Measurements from ENCODE around the gene INPP4B. TPM values are rescaled to one million over a fixed set of nuclear protein-coding genes. Genes with fewer than 3 reads are reported as not detected.

INPP4B gene
- total RNA-seq, 1 experiment from 2014 or later, result 14.3 TPM

DNA sequence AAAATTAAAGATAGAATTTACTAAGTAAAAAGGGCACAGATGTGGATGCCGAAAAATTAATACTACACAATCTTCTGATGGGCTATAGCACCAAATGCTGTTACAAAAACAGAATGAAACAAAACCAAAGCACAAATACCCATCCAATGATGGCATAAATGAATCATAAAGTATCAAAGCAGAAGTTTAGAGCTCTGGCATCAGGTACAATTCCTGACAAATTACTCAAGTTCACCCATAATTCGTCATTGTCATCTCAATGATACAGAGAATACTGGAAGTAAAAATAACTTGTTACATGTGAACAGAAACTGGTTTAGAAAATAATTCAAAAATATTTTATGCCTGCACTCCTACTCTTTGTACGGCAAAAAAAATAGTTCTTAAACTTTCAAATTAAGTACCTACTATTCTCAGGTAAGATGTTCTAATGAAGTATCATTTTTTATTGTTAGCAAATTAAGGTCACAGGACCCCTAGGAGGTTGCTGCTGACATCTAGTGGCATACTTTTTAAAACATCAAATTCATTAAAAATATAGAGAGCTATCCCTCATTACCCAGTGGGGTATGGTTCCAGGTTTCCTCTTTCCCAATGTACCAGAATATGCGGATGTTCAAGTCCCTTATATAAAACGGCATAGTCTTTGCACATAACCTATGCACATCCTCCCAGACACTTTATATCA is 126.1 kb downstream of the INPP4B start:
- DNase-seq (ENCODE audit: low read depth, low spot score), result peak; percentile 68
- ChIA-PET RAD21 (ENCODE audit: low non-redundant PET in 1 of 2, low total read pairs in 2 of 2, uncharacterized antibody in 2 of 2, unreplicated experiment in 2 of 2) (interaction anchor here (0.8 to 1.1 kb wide), 2 partner anchors 115 to 152 kb away, joined by 3 to 6 read pairs; no protein-coding TSS in a partner anchor), CTCF (interaction anchor here (0.5 to 1.7 kb wide), 11 partner anchors 9 to 1374 kb away, joined by 3 to 9 read pairs (median 4); no protein-coding TSS in a partner anchor), POLR2A (no interaction called here)
- no peaks in the 10 kb centered on the region for H3K79me2 ChIP-seq (ENCODE audit: insufficient read depth, low read length)
- H3K9me3 ChIP-seq (ENCODE audit: control insufficient read depth in 1 of 2, insufficient read depth in 1 of 2, low read depth in 1 of 2, low read length in 2 of 2), result no peaks in the 10 kb centered on the region
- H3K9ac ChIP-seq (ENCODE audit: low read length), result no peak overlapping the region
- peak overlapping the region; percentile 94 for H2AFZ ChIP-seq (ENCODE audit: low read depth, low read length, poor library complexity, severe bottlenecking)
- H3K4me1 ChIP-seq (ENCODE audit: control insufficient read depth in 1 of 2, insufficient read depth in 2 of 2, low read length in 2 of 2), result peaks cover 21 to 32% of the 10 kb centered on the region in 2 experiments
- peak; percentile 81 for ATAC-seq
- peak overlapping the region; percentile 65; the same call in 1 of the 2 replicates for H3K27ac ChIP-seq (ENCODE audit: low read depth, low read length)
- H3K36me3 ChIP-seq (ENCODE audit: control insufficient read depth in 1 of 2, insufficient read depth in 2 of 2, low read length in 2 of 2), result no peaks in the 10 kb centered on the region
- H3K9me2 ChIP-seq (ENCODE audit: insufficient read depth), result no peaks in the 10 kb centered on the region
- no peaks in the 10 kb centered on the region for H3K27me3 ChIP-seq (ENCODE audit: insufficient read depth, low read length)
- no peaks in the 10 kb centered on the region for H4K20me1 ChIP-seq (ENCODE audit: insufficient read depth)
- H3K4me3 ChIP-seq (replicated peaks in 1 of 2; ENCODE audit: low read depth in 1 of 2, low read length in 2 of 2), result no peak overlapping the region
- peak overlapping the region; percentile 50 for H3K4me2 ChIP-seq (ENCODE audit: low read length)
- intact Hi-C loops (cut with micrococcal nuclease), result loop anchor here (1.0 to 2.0 kb wide), 2 partner anchors 367 to 593 kb away; no protein-coding TSS in a partner anchor
- no TSS peak for BruUV-seq (replicated peaks)
- TF ChIP-seq CBX3 (IDR thresholded peaks at IDR 0.05; ENCODE audit: low read depth), result no peak; the same call in 1 of the 2 replicates
- TF ChIP-seq EZH2 (IDR thresholded peaks at IDR 0.05), result no peak
- peak; percentile 57 for TF ChIP-seq SP1 (IDR thresholded peaks at IDR 0.05; ENCODE audit: low read depth)
- no peak for TF ChIP-seq SIN3A (IDR thresholded peaks at IDR 0.05; ENCODE audit: low read depth)
- no peak for TF ChIP-seq EZH2phosphoT487 (IDR thresholded peaks at IDR 0.05; ENCODE audit: borderline replicate concordance)
- TF ChIP-seq, protein P1, sequence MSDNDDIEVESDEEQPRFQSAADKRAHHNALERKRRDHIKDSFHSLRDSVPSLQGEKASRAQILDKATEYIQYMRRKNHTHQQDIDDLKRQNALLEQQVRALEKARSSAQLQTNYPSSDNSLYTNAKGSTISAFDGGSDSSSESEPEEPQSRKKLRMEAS (IDR thresholded peaks at IDR 0.05), result no peak
- 0 out of 2 replicates have a peak, but pooled peaks have one; percentile 8 for TF ChIP-seq CEBPB (IDR thresholded peaks at IDR 0.05; ENCODE audit: low read depth)
- no peak for TF ChIP-seq EGR1 (IDR thresholded peaks at IDR 0.05; ENCODE audit: low read depth)
- TF ChIP-seq POLR2A (IDR thresholded peaks at IDR 0.05; ENCODE audit: borderline replicate concordance, extremely low read depth, insufficient read depth, insufficient read length), result no peak
- TF ChIP-seq ZNF274 (IDR thresholded peaks at IDR 0.05; ENCODE audit: low read depth, low read length), result no peak
- no peak for TF ChIP-seq ELF1 (IDR thresholded peaks at IDR 0.05; ENCODE audit: borderline replicate concordance, low read depth)
- TF ChIP-seq JUND (IDR thresholded peaks at IDR 0.05), result peak; percentile 76
- peak; percentile 82 for TF ChIP-seq RAD21 (IDR thresholded peaks at IDR 0.05; ENCODE audit: low read depth)
- TF ChIP-seq TCF7L2 (IDR thresholded peaks at IDR 0.05; ENCODE audit: borderline replicate concordance, extremely low read depth, insufficient read depth, insufficient read length), result no peak
- TF ChIP-seq, protein P2, sequence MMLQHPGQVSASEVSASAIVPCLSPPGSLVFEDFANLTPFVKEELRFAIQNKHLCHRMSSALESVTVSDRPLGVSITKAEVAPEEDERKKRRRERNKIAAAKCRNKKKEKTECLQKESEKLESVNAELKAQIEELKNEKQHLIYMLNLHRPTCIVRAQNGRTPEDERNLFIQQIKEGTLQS (IDR thresholded peaks at IDR 0.05), result no peak
- TF ChIP-seq SRF (IDR thresholded peaks at IDR 0.05; ENCODE audit: low read depth), result no peak
- TF ChIP-seq POLR2AphosphoS5 (IDR thresholded peaks at IDR 0.05; ENCODE audit: low read depth, low read length), result no peak
- TF ChIP-seq ZBTB33 (IDR thresholded peaks at IDR 0.05; ENCODE audit: extremely low read depth, insufficient replicate concordance, low read length), result no peak
- TF ChIP-seq, protein P3, sequence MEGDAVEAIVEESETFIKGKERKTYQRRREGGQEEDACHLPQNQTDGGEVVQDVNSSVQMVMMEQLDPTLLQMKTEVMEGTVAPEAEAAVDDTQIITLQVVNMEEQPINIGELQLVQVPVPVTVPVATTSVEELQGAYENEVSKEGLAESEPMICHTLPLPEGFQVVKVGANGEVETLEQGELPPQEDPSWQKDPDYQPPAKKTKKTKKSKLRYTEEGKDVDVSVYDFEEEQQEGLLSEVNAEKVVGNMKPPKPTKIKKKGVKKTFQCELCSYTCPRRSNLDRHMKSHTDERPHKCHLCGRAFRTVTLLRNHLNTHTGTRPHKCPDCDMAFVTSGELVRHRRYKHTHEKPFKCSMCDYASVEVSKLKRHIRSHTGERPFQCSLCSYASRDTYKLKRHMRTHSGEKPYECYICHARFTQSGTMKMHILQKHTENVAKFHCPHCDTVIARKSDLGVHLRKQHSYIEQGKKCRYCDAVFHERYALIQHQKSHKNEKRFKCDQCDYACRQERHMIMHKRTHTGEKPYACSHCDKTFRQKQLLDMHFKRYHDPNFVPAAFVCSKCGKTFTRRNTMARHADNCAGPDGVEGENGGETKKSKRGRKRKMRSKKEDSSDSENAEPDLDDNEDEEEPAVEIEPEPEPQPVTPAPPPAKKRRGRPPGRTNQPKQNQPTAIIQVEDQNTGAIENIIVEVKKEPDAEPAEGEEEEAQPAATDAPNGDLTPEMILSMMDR (IDR thresholded peaks at IDR 0.05 in 2 of 3, conservative IDR thresholded peaks at IDR 0.05 in 1 of 3; ENCODE audit: borderline replicate concordance in 1 of 3, insufficient read depth in 1 of 3, low read depth in 2 of 3, low read length in 2 of 3), result peak; percentile 33 to 72 (median 58); a peak in 5 of 6 replicates
- no peak for TF ChIP-seq YY1 (IDR thresholded peaks at IDR 0.05; ENCODE audit: extremely low read depth, insufficient replicate concordance, low read depth, low read length)
- TF ChIP-seq FOSL1 (IDR thresholded peaks at IDR 0.05; ENCODE audit: low read depth), result peak; percentile 86
- no peak for TF ChIP-seq ZFX (IDR thresholded peaks at IDR 0.05)
